Sigmoid colon (tissue), 7 donors: ENCODE results near the gene ST8SIA2. TPM values are rescaled to one million over a fixed set of nuclear protein-coding genes. Genes with fewer than 3 reads are reported as not detected.

Experiments
- DNase-seq: peaks from one replicate; pipeline ENCODE4 v3.0.0-alpha.2; 2019
- H3K27ac ChIP-seq, 4 donors: fragments of 200-600 bp; sonication (generic); one replicate each; pipeline ENCODE4 v1.5.1; 2016 to 2019; ENCODE audit warnings: mild to moderate bottlenecking in 1 of 4
- H3K27me3 ChIP-seq, 3 donors: fragments of 200-600 bp; sonication (generic); one replicate each; pipeline ENCODE4 v1.5.1; 2019; ENCODE audit warnings: mild to moderate bottlenecking in 1 of 3
- H3K36me3 ChIP-seq, 4 donors: fragments of 200-600 bp; sonication (generic); one replicate each; pipeline ENCODE4 v1.5.1; 2016 to 2019
- H3K4me1 ChIP-seq, 4 donors: fragments of 200-600 bp; sonication (generic); one replicate each; pipeline ENCODE4 v1.5.1; 2017 to 2019
- H3K4me3 ChIP-seq, 4 donors: fragments of 200-600 bp; sonication (generic); one replicate each; pipeline ENCODE4 v1.5.1; 2017 to 2019; ENCODE audit warnings: mild to moderate bottlenecking in 2 of 4, moderate library complexity in 1 of 4
- H3K9me3 ChIP-seq, 4 donors: fragments of 200-600 bp in 3 of 4; sonication (generic) in 3 of 4; one replicate each; pipeline versions ENCODE4 v1.5.1 to v1.6.1; 2013 to 2019
- CTCF ChIP-seq, 4 experiments: fragments of 450-650 bp in 3 of 4; fragments of 200-600 bp in 1 of 4; IDR thresholded peaks; one replicate each; pipeline ENCODE4 v1.5.1; 2016 to 2019; ENCODE audit warnings: antibody characterized with exemption in 4 of 4, mild to moderate bottlenecking in 3 of 4, moderate library complexity in 2 of 4
- EP300 ChIP-seq, 4 donors: sonication (generic); formaldehyde crosslinking; IDR thresholded peaks; one replicate each; pipeline ENCODE4 v1.6.1; 2017; ENCODE audit warnings: antibody characterized with exemption in 4 of 4
- POLR2A ChIP-seq, 2 donors: fragments of 450-650 bp; IDR thresholded peaks; one replicate each; pipeline ENCODE4 v1.6.1; 2016; ENCODE audit warnings: antibody characterized with exemption in 2 of 2, mild to moderate bottlenecking in 2 of 2, moderate library complexity in 2 of 2
- POLR2AphosphoS5 ChIP-seq, 4 donors: sonication (generic); formaldehyde crosslinking; IDR thresholded peaks; one replicate each; pipeline ENCODE4 v1.6.1; 2017; ENCODE audit warnings: antibody characterized with exemption in 4 of 4
- WGBS, 2 donors: extraction: QIAGEN DNeasy Blood & Tissue Kit; methylation state at CpG; one replicate each; pipeline ENCODE4 v1.1.7; 2013; 5-methylcytosine and 5-hydroxymethylcytosine counted together
- intact Hi-C: fragments of 100-400 bp; cut with DNase I; formaldehyde crosslinking; loops from one replicate; pipeline ENCODE4 v1.15.1; 2023
- polyA plus RNA-seq, 3 donors: library from polyadenylated mRNA; stranded (reverse); fragments of 200-250 nt; gene quantifications; one replicate each; pipeline ENCODE4 v1.2.3, GENCODE V29; 2013
- total RNA-seq, 4 donors: library from RNA; depleted of rRNA; stranded (reverse); fragments of >200 nt; gene quantifications; one replicate each; pipeline ENCODE4 v1.1.0, GENCODE V29; 2016
- donor health status: healthy with polysubstance abuse.
- donor health status: Bipolar disorder and iron deficiency.
- donor health status: healthy.

The ST8SIA2 gene
- total and polyA plus RNA-seq, 7 donors: under 0.01 to 0.71 (median 0.16) TPM; not detected in 2

DNA sequence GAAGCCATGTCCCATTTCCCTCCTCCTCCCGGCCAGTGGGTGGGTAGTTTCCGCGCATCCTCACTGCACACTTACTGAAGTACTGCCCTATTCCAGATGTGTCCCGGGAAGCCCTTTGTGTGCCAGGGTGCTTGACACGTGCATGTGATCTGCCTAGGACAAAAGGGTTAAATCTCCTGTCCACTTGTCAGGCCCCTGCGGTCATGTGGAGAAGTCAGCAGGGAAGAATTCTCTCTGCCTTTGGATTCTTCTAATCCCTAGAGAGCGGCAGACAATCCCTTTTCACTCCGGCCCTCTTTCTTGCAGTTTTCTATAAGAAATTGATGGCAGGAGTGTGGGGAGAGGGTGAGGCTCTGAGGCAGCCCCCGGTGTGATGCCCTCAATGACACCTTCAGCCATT is 19.8 kb downstream of the ST8SIA2 start:
- intact Hi-C loops: no loop called here
- Histone ChIP-seq H3K4me1 (no peaks in the 10 kb centered on the region), H3K4me3 (no peak overlapping the region), H3K9me3 (no peaks in the 10 kb centered on the region), H3K27ac (no peak overlapping the region), H3K27me3 (no peaks in the 10 kb centered on the region), H3K36me3 (no peaks in the 10 kb centered on the region)
- WGBS, 2 donors: 59 to 69% methylated on average over 9 of the region's 9 CpGs
- no peak for DNase-seq
- TF ChIP-seq EP300 (IDR thresholded peaks at IDR 0.05): no peak
- no peak for TF ChIP-seq POLR2AphosphoS5 (IDR thresholded peaks at IDR 0.05)
- TF ChIP-seq CTCF (IDR thresholded peaks at IDR 0.05): no peak
- no peak for TF ChIP-seq POLR2A (IDR thresholded peaks at IDR 0.05)

DNA sequence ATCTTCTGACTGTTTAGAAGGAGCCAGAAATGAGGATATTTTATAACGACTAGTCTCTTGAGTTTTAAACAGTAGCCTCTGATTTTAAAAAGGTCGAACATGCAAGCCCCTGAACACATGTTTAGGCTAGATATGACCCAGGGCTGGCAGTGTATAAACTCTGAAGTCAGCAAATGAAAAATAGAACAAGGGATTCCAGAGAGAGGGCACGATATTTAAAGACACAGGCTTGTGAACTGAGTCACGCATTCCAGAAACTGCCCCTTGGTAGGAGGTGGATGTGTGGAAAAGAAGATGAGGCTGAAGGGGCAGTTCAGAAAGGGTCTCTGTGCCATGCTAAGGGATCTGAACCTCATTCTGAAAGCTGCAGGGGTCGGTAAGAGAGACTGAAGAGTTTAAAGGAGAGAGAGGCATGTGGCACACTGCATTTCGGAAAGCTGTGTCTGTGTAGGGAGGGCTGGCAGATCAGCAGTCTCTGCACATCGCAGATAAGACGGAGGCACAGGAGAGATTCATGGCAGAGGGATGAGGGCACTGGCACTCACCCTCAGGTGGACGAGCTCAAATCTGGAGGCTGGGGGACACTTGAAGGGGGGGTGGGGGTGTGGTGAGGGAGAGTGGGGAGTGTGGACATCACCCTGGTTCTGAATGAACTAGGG is 22.1 kb downstream of the ST8SIA2 start:
- DNase-seq: no peak
- H3K9me3 ChIP-seq: no peaks in the 10 kb centered on the region
- no peak overlapping the region for H3K27ac ChIP-seq
- H3K4me1 ChIP-seq: no peaks in the 10 kb centered on the region
- no peak overlapping the region for H3K4me3 ChIP-seq
- no peaks in the 10 kb centered on the region for H3K27me3 ChIP-seq
- WGBS, 2 donors: 67 to 80% methylated on average over 9 of the region's 9 CpGs
- TF ChIP-seq POLR2AphosphoS5 (IDR thresholded peaks at IDR 0.05) (no peak), EP300 (IDR thresholded peaks at IDR 0.05) (no peak), POLR2A (IDR thresholded peaks at IDR 0.05) (no peak), CTCF (IDR thresholded peaks at IDR 0.05) (no peak)
- no peaks in the 10 kb centered on the region for H3K36me3 ChIP-seq
- intact Hi-C loops: no loop called here

DNA sequence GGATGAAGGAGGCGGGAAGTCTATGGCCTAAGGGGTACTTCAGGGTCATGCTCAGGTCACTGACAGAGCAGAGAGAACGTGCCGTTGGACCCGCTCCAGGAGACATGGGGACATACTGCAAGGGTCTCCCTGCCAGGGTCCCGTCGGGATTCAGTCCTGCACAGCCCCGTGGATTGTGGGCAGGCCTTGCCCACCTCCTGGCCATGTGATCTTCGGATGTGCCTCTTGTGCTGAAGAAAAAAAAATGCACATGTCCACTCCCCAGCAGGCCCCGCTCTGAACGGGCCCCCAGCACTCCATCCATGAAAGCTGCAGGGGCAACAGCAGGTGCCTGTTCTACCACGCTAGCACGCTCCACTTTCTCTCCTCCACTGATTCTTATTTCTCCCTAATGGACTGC is 22.9 kb downstream of the ST8SIA2 start:
- H3K27ac ChIP-seq: no peak overlapping the region
- no peaks in the 10 kb centered on the region for H3K9me3 ChIP-seq
- intact Hi-C loops: no loop called here
- WGBS, 2 donors: 82 to 92% methylated on average over 12 of the region's 12 CpGs
- H3K4me1 ChIP-seq: no peaks in the 10 kb centered on the region
- no peak for DNase-seq
- no peak overlapping the region for H3K4me3 ChIP-seq
- TF ChIP-seq POLR2AphosphoS5 (IDR thresholded peaks at IDR 0.05) (no peak), POLR2A (IDR thresholded peaks at IDR 0.05) (no peak), EP300 (IDR thresholded peaks at IDR 0.05) (no peak), CTCF (IDR thresholded peaks at IDR 0.05) (no peak)
- no peaks in the 10 kb centered on the region for H3K27me3 ChIP-seq
- H3K36me3 ChIP-seq: no peaks in the 10 kb centered on the region

DNA sequence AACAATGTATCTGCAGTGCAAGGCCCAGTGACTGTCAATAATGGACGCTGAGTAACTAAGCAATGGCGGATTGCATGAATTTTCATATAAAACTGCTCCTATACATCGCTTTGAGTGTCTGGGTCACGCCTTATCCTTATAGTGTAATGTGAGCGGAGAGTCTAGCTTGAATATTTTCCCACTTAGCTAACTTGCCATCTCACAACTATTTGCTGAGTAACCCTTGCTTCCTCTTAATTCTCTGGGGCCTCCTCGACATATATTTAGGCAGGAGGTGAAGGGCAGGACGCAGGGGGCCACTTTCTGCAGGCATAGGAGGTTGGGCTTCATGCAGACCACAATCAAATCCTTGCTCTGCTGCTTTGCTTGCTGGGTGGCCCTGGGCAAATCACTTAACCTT is 24.0 kb downstream of the ST8SIA2 start:
- intact Hi-C loops: no loop called here
- no peaks in the 10 kb centered on the region for H3K4me1 ChIP-seq
- no peak overlapping the region for H3K27ac ChIP-seq
- TF ChIP-seq POLR2A (IDR thresholded peaks at IDR 0.05): no peak
- TF ChIP-seq EP300 (IDR thresholded peaks at IDR 0.05): no peak
- TF ChIP-seq POLR2AphosphoS5 (IDR thresholded peaks at IDR 0.05): no peak
- TF ChIP-seq CTCF (IDR thresholded peaks at IDR 0.05): no peak
- H3K27me3 ChIP-seq: no peaks in the 10 kb centered on the region
- H3K36me3 ChIP-seq: no peaks in the 10 kb centered on the region
- H3K9me3 ChIP-seq: no peaks in the 10 kb centered on the region
- WGBS, 2 donors: 62 to 84% methylated on average over 7 of the region's 7 CpGs
- no peak overlapping the region for H3K4me3 ChIP-seq
- no peak for DNase-seq

- WGBS, 2 donors: 74 to 84% methylated on average over 7 of the region's 7 CpGs
- no peak for TF ChIP-seq POLR2AphosphoS5 (IDR thresholded peaks at IDR 0.05)
Measured at GRCh38 chr15:92418864-92419263, 25.2 kb downstream of the ST8SIA2 start.

More at GRCh38 chr15:92418864-92419263, 25.2 kb downstream of the ST8SIA2 start:
- no peak overlapping the region for H3K27ac ChIP-seq
- no peaks in the 10 kb centered on the region for H3K27me3 ChIP-seq
- H3K9me3 ChIP-seq: no peaks in the 10 kb centered on the region
- no peak for DNase-seq
- H3K4me3 ChIP-seq: no peak overlapping the region
- H3K36me3 ChIP-seq: no peaks in the 10 kb centered on the region
- intact Hi-C loops: no loop called here
- no peaks in the 10 kb centered on the region for H3K4me1 ChIP-seq
